Activated naive CD8-positive, alpha-beta T cell treated with anti-CD3 and anti-CD28 coated beads, Interleukin-2, amount 50 U/mL, for 16 hours (primary cell): Measurements from ENCODE around the gene USP4.
"Not testable (repeated sequence)": the region's sequence is repeated elsewhere in the genome, so short reads cannot be mapped to it uniquely, and the experiment has no call there.

ENCODE experiments used
- DNase-seq: peaks from one replicate; pipeline ENCODE4 v3.0.0-alpha.2; 2020; ENCODE audit warnings: low read depth, low spot score

USP4 gene

DNA sequence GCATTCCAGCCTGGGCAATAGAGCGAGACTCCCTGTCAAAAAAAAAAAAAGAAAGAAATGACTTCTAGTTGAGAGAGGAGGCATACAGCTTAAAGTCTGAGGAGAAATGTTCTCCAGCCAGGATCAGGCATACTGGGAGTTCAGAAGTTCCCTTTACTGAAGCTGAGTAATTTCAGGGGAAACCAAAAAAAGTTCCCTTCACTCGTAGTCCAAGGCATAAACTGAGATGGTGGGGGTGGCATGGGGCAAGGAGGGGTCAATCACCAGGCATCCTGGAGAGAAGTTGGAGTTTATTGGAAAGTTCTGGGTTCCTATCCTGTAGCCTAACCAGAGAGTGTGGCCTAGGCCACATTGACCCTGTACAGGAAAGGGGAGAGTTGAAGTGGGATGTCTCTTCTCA is 12.4 kb upstream of the USP4 start:
- no peak for DNase-seq

DNA sequence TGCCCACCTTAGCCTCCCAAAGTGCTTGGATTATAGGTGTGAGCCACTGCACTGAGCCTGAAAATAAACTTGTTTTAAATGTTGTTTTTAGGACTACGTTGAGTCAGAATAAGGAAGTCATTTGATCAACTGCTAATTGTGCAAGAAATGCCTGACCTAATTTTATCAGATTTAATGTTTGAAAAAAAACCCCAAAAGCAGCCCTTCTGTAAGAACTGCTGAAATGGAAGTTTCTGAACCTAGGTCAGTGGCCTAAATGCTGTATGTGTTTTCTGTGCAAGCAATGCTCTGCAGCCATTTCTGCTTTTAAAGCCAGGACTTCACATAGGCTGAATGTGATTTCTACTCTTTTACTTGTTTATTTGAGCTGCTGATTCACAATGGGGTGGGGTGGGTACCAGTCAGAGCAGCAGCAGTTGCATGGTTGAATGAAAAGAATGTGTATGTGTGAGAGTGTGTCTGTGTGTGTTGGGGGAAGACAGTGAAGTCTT is 11.7 kb upstream of the USP4 start:
- no peak for DNase-seq

DNA sequence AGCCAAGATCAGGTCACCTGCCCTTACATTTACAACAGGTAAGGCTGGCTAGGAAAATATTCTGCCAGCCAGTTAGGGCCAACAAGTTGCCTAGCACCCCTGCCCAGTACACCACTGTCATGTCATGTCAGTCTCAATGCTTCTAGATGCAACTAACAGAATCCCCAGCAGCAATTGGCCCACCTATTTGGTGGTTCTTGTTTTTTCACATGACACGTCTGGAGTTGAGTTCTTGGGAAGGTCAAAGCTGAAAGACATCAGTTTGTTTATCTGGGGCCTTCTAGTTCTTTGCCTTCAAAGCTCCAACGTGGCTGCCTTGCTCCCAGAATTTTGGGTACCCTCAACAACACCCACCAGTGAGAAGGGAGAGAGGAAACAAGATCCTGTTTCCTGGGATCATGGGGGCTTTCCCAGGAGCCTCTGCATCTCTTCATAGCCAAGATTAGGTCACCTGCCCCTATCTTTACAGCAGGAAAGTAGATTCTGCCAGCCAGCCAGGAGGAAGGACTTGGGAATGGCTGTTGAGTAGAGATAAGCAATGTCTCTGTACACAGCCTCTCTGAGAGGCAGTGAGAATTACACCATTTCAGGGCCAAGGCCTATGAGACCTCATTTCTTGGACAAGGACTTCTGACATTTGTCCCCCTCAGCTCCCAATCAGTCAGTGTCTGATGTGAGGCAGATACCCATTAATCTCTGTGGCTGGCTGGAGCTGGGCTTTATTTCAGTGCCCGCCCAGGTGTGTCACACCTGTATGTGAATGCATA is 9.7 kb upstream of the USP4 start:
- DNase-seq = no peak

DNA sequence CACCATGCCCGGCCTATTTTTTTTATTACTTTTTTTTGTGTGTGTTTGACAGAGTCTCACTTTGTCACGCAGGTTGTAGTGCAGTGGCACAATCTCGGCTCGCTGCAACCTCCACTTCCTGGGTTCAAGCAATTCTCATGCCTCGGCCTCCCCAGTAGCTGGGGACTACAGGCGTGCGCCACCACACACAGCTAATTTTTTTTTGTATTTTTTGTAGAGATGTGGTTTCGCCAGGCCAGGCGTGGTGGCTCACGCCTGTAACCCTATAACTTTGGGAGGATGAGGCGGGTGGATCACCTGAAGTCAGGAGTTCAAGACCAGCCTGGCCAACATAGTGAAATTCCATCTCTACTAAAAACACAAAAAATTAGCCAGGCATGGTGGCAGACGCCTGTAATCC is 8.5 kb upstream of the USP4 start:
- not testable (repeated sequence) for DNase-seq

DNA sequence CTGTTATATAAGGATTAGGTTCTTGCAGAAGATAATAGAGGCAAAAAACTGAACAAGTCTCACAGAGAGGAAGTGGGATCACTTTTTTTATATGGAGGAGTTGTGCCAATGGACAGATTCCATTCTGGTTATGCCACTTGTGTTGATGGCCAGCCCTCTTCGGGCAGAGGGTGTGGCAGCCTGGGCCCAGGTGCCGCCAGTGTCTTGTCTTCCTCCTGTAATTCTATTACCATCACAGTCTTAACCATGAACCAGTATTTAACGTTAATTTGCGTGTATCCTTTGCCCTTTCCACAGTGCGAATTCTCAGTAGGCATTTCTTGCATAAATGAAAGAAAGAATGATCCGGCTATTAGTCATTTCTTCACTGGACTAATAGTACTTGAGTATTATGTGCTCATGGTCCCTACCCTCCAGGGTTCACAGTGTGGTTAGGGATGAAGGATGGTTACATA is 7.0 kb upstream of the USP4 start:
- DNase-seq = no peak

DNA sequence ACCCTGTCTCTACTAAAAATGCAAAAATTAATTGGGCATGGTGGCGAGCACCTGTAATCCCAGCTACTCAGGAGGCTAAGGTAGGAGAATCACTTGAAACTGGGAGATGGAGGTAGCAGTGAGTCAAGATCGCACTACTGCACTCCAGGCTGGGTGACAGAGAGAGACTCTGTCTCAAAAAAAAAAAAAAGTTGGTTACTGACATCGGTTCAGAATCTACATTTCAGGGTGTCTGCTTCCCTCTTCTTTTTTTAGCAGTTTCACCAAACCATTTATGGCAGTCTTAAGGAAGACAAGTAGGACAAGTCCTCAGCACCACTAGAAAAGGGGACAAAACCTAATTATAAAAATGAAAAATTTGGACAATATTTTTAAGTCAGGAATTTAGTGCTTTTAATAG is 3.3 kb upstream of the USP4 start:
- DNase-seq = no peak

DNA sequence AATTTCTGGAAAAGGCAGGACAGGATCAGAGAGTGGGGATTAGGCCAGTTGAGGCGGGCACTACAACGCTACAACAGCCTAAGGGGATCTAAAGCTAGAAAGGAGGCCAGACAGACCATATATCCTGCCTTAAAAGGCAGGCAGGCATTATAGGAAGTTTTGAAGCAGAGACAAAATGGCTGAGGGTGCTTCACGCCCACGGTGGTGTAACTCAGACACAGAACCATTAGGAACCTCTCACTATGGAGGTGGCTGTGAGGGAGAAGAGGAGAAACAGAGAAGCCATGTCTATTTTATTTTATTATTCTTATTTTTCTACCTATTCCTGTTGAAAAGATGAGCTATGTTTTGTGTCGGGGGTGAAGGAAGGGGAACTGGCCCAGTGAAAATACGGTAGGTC is 2.1 kb upstream of the USP4 start:
- no peak for DNase-seq

DNA sequence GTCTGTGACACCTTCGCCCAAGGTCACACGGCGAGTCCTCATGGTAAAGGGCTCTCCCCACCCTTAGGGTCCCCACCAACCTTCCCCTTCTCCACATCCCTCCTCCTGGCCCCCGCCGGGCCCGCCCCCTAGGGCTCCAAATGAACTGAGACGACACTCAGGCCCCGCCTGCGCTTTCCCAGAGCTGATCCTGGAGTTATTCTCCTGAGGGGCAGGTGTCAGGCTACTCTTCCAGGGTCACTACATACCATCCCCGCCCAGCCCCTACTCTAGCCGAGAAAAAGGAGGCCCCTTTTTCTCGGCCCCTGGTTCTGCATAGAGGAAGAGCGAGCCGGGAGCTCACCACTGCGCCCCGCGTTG is 292 bp downstream of the USP4 start:
- DNase-seq = no peak

DNA sequence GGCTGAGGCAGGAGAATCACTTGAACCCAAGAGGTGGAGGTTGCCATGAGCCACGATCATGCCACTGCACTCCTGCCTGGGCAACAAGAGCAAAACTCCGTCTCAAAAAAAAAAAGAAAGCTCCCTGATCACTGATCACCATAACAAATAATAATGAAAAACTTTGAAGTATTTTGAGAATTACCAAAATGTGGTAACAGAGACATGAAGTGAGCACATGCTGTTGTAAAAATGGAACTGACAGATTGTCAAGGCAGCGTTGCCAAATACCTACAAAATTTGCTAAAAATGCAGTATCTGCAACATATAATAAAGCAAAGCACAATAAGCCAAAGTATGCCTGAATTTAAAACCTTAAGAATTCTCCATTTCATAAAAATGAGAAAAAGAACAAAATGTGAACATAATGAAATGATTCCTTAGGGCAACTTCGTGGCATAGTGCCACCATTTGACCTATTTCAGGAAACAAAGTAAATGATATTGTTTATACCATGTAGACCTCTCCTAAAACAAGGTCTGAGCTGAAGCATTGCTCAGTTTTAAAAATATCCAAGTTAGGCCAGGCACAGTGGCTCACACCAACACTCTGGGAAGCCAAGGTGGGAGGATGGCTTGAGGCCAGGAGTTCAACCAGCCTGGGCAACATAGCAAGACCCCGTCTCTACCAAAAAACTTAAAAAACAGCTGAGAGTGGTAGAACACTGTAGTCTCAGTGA is 5.8 kb downstream of the USP4 start:
- no peak for DNase-seq

DNA sequence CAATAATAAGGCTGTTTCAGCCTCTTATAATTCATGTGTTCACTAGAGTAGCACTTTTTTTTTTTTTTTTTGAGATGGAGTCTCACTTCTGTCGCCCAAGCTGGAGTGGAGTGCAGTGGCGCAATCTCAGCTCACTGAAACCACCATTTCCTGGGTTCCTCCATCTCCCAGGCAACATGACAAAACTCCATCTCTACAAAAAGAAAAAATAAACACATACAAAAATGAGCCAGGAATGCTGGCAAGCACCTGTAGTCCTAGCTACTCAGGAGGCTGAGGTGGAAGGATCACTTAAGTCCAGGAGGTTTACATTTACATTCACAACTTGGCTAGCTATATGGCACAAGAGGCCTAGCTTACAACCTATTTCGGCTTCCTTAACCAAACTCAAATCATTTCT is 6.8 kb downstream of the USP4 start:
- no peak for DNase-seq

DNA sequence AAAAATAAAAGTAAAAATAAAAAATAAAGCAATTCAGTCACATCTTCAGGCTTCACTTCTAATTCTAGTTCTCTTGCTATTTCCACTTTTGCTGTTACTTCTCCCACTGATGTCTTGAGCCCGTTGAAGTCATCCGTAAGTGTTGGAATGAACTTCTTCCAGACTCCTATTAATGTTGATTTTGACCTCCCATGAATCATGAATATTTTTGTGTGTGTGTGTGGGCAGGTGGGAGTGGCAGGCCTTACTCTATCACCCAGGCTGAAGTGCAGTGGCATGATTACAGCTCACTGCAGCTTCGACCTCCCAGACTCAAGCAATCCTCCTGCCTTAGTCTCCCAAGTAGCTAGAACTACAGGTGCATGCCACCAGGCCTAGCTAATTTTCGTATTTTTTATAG is 10.7 kb downstream of the USP4 start:
- no peak for DNase-seq

DNA sequence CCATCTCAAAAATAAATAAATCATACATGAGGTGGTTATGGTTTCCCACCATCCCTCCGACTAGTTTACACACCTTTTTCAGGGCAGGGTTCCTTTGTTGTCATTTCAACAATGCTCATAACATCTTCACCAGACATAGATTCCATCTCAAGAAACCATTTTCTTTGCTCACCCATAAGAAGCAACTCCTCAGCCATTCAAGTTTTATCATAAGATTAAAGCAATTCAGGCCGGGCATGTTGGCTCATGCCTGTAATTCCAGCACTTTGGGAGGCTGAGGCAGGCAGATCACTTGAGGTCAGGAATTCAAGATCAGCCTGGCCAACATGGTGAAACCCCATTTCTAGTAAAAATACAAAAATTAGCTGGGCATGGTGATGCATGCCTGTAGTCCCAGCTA is 11.5 kb downstream of the USP4 start:
- DNase-seq = not testable (repeated sequence)

DNA sequence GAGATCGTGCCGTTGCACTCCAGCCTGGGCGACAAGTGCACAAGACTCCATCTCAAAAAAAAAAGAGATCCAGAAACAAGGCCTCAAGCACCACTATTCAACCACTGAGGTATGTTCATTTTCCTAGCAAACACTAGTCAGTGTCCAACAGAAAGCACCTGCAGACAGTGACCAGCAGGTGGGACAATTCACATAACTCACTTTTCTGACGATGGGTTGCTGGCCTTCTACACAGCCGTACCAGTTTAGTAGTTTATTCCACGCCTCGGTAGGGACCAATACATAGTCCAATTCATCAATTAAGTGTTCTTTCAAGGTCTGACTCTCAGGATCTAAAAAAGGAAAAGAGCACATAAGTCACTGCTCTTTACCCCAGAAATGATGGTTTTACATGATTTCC is 12.4 kb downstream of the USP4 start:
- no peak for DNase-seq

DNA sequence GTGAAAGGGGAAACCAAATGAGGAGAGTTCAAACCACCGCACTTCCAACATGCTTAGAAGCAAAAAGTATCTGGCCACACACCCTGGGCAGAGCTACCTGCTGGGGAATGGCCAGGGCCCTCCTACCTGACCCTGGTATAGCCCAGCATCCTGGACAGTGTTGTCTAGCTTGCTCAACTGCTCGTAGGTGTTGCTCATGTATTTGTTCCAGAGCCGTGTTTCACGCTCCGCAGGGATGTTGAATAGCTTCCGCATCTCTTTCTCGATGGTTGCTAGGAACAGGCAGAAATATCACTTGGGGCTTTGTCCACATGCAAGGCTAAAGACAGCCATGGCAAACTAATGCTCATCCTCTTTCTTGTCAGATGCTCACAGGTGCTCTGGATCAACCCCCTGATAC is 15.1 kb downstream of the USP4 start:
- DNase-seq = no peak

DNA sequence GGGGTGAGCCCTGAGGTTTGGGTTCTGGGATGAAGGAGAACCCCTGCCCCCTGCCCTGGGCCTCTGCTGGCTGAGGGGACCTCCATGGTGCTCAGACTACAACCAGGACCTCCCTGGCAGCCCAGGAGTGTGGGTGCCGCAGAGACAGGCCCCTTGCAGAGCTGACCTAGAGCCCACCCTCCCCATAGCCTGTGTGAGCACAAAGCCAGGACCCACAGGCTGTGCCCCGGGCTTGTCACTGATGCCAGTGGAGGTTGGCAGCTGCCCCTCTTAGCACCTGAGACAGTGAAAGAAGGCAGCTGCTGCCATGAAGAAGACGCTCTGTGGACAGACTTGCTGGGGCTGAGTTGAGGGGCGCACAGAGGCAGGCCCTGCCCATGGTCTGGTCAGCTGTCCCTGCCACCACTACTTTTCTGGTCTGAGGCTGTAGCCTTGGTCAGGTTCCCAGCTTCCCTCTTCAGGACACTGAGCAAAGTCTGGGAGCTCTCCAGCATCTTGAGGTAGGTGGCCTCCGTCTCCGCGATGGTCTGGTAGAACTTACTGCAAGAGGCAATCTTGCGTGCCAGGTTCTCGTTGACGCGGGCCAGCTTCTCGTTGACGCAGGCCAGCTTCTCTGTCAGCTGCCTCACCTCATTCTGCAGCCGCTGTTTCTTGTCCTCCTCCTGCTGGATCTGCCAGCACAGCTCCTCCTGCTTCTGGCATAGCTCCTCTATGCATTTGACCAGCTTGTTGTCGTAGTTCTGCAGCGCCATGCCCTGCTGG is 23.0 kb downstream of the USP4 start:
- DNase-seq = no peak

DNA sequence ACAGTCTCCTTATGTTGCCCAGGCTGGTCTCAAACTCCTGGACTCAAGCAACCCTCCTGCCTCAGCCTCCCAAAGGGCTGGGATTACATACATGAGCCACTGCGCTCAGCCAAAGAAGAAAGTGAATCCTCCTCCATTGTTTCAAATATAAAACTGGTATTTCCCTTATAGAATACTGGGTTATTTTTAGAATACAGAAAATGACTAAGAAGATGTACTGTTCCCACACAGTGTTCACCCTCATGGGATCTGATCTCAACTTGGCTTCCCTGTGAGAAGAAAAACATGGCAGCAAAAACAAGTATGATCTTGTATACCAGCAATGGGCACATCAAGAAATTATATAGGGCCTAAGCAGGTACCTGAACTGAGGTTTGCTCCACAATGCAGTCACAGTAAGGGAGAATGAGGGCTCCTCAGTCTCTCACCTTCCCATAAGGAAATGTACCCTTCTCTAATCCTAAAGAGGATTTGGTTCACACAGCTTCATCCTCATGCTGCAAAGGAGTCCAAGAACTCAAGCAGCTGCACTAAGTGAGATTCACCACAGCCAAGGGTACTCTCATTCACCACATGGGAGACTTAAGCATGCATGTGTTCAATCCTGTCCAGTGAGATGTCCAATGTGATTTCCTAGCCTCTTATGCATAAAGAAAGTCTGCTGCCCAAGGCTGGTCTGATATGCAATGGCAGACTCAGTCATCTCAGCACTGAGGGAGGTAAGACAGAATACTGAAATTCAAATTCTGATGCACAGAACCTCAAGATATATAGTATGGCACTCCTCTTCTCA is 25.8 kb downstream of the USP4 start:
- DNase-seq = no peak

DNA sequence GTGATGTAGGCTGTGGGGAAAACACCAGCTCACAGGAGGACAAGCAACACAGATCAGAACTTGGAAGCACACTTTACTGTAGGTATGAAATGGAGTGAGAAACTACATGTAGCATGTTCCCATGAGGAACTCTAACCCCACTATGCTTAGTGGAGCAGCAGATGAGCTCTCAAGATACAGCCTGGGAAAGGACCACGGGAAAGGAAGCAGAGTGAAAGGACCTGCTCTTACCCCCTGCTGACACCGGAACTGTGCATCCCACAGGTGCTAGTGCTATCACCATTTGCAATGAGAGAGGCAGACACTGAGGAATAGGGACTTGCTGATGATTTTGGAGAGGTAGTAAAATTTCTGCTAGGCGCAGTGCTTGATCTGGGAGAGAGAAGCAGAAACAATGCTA is 28.6 kb downstream of the USP4 start:
- DNase-seq = no peak

DNA sequence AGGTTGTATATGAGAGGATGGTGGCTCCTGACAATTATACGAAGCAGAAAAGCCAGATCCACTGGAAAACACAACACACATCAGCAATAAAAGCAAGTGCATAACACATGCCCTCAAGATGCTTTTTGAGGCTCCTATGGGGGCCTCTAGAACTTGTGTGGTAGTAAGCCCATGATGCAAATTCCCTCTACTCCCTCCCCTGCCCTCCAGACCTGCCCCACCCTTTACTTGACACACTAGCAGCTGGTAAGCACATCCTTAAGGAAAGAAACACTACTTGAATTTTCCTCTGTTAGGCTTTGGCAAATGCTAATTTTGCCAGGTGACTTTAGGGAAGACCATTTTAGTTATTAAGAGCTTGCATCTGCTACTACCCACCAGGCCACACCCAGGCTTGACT is 29.2 kb downstream of the USP4 start:
- no peak for DNase-seq

DNA sequence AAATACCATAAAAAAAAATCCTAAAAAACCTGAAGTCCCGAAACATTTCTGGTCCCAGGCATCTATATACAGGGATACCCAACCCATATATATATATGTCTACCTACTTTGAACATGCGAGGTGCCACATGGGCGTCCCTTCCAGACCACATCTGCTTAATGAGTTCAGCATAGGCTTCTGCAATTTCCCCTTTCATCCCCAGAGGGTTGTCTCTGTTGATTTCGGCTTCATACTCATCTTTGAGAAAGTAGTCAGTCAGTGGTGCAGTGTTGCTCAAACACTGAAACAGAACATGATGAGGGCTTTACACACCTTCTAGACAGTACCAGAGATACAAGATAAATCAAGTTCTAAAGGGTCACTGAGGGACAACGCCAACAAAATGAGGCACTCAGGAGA is 34.2 kb downstream of the USP4 start:
- no peak for DNase-seq

DNA sequence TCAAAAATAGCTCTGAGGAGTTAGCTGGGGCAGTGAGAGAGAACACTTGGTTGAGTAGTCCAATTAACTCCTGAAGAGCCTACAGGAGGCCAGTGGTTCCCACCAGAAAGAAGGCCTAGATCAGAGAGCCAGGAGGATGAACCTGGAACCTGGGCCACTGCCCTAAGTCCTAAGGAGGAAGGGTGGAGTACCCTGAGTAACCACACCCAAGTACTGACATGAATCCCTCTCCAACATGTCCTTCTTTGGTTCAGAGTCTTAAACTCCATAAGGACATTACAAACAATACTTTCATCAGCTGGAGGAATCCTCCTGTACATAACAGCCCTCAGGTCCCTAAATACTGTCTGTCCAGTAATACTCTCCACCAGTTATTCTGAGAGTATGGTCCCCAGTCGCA is 37.2 kb downstream of the USP4 start:
- DNase-seq = no peak

DNA sequence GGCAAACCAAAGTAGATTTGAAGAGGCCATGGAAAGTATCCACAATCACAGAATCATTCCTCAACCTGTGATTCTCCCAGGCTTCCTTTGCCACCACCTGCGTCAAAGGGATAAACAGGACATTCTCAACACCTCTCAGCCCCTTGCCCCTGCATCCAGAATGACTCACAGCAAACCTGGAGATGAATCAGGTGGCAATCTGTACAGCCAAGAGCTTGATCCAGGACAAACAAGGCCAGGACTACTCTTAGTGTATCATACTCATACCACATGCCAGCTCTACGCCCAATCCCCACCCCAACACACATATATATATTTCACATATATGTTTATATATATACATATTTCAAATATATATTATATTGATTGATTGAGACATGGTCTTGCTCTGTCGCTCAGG is 39.3 kb downstream of the USP4 start:
- no peak for DNase-seq

DNA sequence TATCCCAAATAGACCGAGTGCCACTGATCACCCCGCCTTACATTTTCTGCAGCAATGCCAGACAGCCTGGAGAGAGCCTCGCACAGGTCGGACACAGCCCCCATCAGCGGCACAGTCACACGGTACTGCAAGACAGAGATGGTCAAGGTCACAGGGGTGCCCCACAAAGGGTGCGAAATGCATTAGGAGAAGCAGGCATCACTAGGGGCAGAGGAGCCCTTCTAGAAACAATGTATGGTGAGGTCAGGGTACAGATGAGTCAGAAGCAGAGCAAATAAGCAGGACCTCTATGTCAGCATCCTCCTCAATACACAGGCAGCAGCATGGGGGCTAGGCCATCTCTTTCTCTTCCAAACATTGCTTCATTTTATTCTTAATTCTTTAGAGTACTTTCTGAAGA is 41.3 kb downstream of the USP4 start:
- DNase-seq = no peak
